ENCODE measurements around the gene AIP.

- TF ChIP-seq ZNF747 (tag by site-specific recombination; IDR thresholded peaks at IDR 0.05) (no peak), ELK4 (IDR thresholded peaks at IDR 0.05; ENCODE audit: borderline replicate concordance, low read depth, low read length) (no peak), REPIN1 (tag by site-specific recombination; IDR thresholded peaks at IDR 0.05; ENCODE audit: low read depth) (no peak), CTCF (tag by site-specific recombination; IDR thresholded peaks at IDR 0.05) (no peak)
Observed at GRCh38 chr11:67486481-67487195, 3.8 kb downstream of the AIP start.

Measured in HEK293 (cell line).